HG03064 (cell line): Measurements from ENCODE around the gene CANT1.

Experiments
- ATAC-seq: cut with Tn5 transposase; IDR thresholded peaks from one replicate; pipeline ENCODE4 v1.9.1; 2021; ENCODE audit warnings: low read depth; ENCODE audit not compliant: unreplicated experiment

CANT1 gene

DNA sequence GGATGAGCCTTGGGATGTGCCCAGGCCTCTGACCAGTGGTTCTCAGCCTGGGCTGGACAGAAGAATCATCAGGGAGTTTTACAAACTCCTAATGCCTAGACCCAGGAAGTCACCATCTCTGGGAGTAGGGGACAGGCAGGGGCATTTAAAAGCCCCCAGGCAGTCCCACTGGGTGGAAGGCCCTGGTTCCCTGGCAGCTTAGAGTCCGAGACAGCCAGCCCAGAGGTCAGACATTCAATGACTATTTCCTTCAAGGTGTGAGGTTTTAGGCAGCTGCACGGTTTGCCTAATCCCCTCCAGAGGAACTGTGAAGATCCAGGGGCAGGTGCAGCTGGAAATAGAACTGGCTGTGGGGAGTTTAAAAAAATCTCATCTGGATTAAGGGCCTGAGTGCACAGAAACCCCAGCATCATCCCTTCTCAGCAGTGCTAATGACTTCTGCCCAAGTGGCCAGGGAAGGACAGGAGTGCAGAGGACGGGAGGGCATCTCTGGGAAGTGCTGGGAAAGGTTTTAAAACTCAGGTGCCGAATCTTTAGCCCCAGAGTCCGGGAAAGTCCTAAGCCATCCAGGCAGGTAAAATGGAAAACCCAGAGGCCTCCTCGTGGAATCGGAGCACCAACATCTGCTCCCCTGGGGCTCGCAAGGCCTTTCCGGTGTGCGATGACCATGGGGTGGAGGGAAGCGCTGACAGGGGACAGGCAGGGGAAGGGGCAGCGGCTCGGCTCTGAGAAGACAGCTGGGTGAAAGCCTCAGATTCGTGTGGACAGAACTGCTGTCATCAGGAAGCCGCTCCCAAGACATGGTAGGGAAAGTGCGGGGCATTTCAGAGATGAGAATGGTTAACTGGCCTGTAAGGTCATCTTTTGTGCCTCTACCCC lies 28.3 kb downstream of the CANT1 start:
- ATAC-seq, result no peak

DNA sequence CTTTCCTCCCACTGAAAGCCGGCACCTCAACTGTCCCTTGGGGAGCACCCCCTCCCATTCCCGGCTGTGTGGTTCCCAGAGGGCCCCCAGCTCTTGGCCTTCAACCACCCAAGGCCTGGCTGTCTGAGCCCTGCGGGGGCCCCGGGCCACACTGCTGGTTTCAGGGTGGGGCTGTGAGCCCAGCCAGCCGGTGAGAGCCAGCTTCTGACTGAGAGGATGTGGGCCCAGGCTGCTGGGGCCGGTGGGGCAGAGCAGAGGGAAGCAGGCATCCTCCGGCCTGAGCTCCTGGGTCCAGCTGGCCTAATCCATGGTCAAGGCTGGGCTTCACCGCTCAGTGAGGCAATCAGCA lies 29.0 kb downstream of the CANT1 start:
- ATAC-seq, result no peak

DNA sequence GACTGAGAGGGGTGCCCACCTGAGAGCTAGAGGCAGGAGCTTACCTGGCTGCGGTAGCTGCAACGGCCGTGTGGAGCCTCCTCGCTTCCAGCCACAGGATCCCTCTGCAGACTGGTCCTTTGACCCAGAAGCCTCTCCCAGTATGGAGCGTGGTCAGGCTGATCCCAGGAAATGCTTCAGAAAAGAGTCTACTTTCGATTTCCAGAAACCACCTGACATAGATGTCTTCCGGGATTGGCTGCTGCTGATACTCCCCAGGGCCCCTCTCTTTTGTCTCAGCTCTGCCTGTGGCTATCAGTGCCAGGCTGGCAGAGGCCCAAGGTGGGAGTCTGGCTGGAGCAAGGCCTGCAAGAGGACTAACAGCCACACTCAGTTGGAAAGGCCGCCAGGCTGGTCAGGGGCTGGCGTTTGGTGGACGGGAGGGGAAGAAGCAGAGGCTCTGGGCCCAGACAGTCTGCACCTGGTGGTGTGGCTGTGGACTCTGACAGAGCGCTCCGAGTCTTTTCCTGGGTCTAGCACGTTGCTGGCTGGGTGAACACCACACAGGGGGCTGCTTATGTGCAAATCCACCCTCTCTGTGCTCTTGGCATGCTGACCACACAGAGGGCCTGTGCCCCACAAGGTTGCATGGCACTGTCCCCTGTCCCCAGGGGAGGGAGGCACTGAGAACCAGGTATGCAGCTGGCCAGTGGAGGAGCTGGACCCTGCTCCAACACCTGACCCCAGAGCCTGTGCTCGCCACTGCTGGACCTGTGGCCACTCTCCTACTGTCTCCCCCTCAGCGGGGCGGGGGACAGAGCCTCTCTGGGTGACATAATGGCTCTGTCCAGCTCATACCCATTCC lies 29.6 kb downstream of the CANT1 start, which contains the start of gene LGALS3BP:
Gene LGALS3BP (minus strand): TSS at position 144 of the 844 bp plus-strand sequence. CDS start 2,732 bp downstream, outside the sequence.
- no peak for ATAC-seq

DNA sequence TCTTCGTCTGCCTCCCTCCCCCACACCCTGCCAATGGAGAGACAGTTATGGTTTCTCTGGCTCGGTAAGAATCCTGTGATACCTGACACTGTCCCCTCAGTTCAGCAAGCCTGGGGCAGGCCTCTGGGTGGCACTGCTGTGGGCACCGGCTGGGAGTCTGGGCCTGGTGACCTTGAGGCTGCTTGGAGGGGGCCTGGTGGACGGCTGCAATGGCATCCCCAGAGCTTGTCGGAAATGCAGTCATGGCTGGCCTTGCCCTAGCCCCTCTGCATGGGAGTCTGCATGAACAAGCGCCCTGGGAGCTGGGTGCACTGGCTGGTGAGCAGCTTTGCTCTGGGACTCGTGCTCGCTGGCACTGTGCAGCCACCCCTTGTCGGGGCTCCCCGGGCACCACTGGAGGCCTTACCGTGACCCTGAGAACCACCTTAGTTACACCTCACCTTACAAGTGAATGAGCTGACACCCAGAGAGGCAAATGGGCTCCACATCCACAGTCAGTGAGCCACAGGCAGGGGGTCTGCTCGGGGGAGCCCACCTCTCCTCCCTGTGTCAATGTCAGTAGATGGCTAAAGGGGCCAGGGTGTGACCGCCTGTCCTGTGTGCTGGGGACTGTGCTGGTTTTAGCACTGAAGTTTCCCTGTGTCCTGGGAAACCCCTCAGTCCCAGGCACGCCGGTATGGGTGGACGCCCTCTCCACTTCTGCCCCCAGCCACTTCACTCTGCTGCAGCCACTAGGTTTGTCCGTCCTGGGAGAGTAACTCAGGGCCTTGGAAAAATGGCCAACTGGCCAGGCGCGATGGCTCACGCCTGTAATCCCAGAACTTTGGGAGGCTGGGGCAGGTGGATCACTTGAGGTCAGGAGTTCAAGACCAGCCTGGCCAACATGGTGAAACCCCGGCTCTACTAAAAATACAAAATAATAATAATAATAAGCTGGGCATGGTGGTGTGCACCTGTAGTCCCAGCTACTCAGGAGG lies 31.3 kb downstream of the CANT1 start:
- no peak for ATAC-seq

DNA sequence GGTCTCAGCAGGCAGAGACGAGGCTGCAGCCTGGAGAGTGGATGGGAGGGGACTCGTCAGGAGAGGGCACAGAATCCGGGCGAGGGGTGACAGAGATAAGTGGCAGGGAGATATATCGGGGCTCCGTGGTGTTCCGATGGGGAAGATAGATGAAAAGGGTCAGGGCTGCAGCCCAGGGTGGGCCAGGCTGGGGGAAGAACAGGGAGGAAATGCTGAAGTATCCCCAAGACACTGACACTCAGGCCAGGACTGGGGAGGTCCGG lies 32.0 kb downstream of the CANT1 start:
- no peak for ATAC-seq

DNA sequence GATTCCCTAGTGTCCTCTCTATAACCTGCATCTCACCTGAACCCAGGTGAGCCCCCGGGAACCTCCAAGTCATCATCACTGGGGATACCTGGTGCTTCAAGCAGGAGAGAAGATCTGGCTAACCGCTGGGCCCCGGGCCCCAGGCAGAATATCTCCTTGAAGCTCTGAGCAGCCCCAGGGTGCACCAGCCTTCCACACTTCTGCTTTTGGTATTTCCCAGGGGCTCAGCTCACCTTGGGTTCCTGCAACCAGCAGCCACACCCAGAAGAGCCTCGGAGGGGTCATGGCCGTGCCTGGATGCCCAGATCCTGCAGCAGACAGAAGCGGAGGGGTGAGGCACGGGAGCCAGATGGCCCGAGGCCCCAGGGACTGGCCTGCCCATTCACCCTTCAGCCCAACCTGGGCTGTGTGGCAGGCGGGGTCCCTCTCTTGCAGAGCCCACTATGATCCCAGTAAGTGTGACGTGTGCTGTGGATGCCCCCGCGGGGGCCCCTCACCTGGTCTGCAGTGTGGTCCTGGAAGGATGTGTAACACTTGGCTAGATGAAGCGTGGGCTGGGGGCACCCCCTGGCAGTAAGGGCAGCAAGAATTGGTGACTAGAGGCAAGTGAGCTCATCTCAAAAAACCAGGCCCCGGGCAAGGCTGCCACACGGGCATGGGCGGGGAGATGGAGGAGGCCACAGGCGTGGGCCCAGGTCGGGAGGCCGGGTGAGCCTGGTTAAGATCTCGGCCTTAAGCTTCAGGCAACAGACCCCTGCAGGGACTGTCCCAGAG lies 32.5 kb downstream of the CANT1 start:
- ATAC-seq, result no peak

DNA sequence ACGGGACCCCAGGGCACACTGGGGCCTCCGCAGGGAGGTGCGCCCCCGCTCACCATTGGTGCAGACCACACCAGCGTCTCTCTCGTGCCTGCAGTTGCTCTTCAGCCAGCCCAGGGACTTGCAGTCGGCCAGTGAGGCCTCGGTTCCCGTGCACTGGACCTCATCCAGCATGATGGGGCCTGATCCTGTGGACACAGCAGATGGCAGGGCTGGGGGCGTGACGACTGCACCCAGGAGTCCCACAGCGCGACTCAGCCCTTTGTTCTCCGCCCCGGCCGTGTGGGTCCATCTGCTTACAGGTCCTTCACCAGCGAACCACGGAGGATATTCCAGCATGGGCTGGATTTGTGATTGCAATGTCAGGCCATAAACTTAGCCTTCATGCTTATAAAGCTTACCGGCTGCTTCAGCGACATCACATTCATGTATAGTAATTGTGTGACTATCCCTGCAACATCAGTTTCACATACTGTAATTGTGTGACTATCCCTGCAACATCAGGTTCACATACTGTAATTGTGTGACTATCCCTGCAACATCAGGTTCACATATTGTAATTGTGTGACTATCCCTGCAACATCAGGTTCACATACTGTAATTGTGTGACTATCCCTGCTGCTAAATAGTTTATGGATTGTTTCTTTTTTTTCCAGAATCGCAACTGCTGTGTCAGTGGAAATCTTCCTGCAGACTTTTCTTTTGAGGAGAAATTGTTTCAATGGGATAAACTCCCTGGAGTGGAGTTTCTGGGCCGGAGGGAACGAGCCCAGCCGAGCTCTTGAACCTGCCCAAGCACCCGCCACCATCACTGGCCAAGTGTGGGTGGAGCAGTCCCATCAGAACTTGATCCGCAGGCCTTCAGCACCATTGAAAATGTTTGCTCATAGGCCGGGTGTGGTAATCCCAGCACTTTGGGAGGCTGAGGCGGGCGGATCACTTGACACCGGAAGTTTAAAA lies 34.7 kb downstream of the CANT1 start:
- ATAC-seq, result no peak

DNA sequence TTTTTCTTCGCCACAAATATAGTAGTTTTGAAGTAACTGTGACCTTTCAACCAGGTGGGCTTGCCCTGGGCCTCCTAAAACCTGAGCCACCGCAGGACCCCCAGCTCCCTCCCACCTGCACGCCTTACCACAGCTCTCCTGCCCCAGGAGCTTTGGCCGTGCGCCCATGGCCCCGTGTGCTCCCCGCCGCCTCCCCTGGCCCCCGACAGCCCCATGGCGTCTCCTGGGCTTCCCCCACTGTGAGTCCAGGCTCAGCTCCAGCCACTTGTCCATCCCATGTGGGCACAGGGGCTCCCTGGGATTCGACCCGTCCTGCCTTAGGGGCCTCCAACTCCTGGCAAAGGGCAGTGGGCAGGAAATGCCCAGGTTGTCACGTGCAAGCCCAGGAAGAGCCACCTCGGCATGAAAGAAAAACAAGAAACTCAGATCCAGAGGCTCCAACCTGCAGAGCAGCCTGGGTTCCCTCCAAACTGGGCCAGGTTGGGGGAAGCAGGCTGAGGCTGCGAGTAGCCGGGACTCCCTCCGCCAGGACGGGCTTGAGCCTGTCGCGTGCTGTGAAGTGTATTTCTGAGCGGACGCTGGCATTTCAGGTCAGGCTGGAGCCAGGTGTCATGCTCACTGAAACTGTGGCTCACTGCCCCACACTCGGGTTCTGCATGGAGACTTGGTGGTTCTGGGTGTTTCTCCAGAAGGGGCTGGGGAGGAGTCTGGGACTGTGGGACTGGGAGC lies 35.6 kb downstream of the CANT1 start:
- no peak for ATAC-seq

DNA sequence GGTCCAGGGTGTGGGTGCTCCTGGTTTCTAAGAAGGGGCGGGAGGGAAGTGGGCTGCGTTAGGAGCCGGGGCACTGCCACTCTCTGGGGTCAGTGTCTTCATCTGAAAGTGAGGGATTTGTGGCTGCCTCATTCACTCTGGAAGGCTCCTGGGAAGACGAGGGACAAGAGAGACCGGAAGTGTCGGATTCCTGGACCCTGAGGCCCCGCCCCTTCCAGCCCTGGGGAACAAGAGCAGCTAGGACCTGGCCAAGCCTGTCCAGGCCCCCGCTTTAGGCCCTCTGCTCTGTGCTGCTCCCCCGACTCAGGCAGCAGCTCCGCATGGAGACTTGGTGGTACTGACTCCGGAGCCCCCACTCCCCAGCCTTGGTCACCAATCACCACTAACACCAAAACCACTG lies 36.4 kb downstream of the CANT1 start:
- ATAC-seq, result no peak

DNA sequence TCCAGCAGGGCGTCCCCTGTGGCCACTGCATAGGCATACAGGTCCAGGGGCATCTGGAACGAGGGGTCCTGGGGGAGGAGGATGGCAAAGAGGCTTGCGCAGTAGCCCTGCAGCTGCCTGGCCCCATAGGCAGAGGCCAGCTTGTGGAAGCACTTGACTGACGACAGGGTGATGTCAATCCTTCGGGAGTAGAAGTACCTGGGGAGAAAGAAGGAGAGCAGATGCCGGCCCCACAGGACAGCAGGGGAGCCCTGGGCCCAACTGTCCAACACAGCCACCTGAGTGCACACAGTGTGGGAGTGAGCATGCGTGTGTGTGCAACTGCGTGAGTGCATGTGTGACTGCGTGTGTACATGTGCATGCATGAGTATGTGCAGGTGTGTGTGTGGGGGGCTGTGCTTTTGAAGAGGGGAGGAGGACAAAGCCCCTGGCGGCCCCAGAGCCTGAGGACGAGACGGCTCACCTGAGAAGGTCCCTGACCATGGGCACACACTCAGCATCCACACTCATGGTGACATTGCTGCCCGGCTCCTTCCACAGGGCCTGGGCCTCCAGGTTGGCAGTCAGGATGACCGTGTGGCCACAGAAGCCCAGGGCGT lies 37.0 kb downstream of the CANT1 start:
- no peak for ATAC-seq

DNA sequence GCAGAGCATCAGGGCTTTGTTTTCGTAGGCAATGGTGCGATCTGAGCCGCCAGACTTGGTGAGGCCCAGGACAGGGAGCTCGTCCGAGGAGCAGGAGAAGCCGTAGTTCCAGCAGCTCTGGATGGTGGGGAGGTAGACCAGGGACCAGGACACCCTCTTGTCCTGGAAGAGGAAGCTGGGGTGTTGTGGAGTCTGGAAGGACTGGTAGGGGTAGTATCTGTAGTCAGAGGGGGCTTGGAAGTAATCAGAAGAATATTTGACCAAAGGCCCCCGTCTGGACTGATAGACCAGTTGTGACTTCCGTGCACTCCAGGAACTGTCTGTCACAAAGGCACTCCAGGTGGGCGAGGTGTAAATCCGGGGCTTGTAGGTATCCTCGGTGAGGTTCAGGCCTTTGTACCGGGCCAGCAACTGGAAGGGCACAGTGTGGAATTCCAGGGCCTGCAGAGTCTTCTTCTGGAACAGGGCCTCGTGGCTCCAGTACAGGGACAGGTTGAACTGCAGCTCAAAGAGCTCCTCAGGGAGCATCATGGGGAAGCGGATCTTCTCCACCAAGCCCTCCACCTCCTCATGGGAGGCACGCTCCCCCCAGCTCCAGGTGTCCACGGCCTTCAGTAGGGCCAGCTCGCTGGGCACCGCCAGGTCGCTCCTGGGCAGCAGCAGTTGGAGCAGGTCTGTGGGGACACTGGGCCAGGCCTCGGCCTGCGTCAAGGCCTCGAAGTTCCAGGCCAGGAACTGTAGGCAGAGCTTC lies 37.6 kb downstream of the CANT1 start:
- no peak for ATAC-seq

DNA sequence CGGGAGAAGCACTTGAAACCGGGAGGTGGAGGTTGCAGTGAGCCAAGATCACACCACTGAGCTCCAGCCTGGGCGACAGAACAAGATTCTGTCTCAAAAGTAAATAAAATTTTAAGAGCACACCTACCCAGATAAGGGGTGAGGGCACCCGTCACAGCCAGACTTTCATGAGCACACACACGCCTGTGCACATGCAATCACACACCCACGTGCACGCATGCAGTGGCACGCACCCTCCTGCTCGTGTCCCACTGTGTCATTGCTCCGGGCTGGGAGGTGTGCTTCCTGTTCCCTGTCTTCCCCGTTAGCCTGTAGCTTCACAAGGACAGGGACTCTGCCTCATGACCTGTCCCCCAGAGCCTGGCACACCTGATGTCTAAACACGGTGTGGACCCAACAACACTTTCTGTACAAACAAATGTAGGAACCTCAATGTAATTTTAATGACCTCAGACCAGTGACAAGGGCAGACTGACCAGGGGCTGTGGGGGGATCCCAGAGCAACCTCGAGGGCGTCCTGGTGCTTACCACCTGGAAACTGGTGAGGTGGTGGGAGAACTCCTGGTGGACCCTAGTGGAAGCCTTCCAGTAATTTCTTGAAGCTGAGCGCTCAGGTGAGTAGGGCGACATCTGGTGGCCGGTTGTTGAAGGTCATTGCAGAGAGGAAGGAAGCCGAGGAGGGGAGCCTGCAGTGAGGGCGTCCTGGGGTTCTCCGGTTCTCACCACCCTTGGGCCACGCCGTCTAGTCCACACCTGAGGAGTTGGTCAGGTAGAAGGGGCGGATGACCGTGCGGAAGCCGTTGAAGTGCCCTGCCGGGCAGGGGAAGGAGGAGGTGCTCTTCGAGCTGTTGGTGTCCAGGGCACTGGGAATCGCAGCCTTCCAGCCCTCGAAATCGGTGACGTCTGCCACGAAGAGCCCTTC lies 38.5 kb downstream of the CANT1 start:
- ATAC-seq, result no peak

DNA sequence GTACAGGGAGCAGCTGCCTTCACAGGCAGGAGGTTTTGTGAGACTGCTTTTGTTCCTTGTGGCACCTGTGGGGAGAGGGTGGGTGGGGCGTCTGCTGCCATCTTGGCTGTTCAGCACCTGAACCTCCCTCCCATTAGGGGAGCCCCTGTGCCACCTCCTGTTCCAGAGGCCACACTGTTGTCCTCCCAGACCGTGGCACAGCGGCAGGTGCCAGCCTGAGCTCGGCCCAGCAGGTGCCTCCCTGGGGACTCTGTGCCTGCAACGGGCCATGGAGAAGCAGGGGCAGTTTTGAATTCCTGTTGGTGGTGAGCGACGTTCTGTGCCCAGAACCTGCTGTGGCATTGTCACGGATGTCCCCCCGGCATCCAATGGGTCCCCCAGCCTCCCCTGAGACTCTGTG lies 39.7 kb downstream of the CANT1 start:
- no peak for ATAC-seq

DNA sequence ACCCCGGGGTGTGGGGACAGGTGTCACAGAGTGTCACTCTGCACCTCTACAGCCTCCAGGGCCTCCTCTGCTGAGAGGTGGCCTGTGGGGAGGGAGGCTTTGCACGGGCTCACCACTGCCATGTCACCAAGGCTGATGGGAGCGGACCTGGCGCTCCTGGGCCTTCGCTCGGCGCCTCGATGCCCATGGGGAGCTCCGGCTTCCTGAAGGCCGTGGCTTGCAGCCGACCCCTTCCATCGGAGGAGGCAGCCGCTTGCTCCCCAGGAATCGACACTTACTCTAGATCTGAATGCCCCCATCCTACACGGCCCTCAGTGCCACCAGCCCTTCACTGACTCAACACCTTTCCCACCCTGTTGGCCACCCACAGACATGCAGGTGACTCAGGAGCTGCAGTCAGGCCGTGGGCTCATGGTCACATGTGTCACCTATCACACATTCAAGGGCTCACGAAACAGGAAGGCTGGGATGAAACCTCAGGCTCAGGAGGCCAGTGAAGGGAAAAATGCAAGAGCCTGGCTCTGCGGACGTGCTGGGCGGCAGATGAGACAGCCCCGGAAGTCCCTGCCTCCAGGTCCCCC lies 41.7 kb downstream of the CANT1 start:
- no peak for ATAC-seq

DNA sequence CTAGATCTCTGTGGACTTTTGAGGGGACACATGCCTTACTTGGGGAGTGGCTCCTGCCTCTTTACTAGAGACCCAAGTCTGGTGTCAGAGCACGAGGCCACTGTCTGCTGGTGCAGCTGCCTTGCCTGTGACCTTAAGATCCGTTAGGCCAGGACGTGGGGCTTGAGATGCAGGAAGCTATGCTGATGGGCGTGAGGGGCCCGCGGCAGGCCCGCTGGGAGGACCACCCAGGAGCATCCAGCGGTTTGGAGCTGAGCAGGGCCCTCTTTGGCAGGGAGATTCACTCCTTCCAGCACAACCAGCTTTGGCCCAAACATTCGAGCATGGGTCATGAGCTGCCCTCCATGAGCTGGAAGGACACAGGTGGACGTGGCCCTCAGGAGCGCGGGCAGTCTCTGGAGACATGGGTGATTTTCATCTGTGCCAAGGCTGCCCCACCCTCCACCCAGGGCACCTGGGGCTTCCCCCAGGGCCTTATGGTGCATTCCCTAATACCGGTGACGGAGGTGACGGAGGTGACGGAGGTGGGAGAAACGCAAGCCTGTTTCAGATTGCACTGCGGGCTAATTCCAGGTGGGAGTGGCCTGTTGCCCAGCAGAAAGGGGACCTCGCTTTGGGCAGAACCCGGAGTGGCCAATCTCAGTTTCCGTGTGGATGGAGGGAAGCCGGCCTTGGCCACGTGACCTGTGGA lies 42.5 kb downstream of the CANT1 start:
- no peak for ATAC-seq
